Measurements from ENCODE around the gene WNT11.

Gene WNT11

GRCh38 chr11:76173663-76174062 lies 32.6 kb downstream of the WNT11 start:
- no peak for DNase-seq

GRCh38 chr11:76172583-76172982 lies 33.7 kb downstream of the WNT11 start:
- DNase-seq, result no peak

GRCh38 chr11:76170468-76170867 lies 35.8 kb downstream of the WNT11 start:
- DNase-seq, result no peak

GRCh38 chr11:76169473-76169896 lies 36.8 kb downstream of the WNT11 start:
- DNase-seq, result no peak

- peak; percentile 28 for DNase-seq
Observed at GRCh38 chr11:76167590-76167989, 38.7 kb downstream of the WNT11 start.

GRCh38 chr11:76166314-76166713 lies 40.0 kb downstream of the WNT11 start:
- no peak for DNase-seq

GRCh38 chr11:76164861-76165751 lies 41.2 kb downstream of the WNT11 start:
- DNase-seq, result no peak

- DNase-seq, result no peak
Observed at GRCh38 chr11:76164081-76164480, 42.2 kb downstream of the WNT11 start.

GRCh38 chr11:76163289-76163880 lies 42.9 kb downstream of the WNT11 start:
- no peak for DNase-seq

- no peak for DNase-seq
Observed at GRCh38 chr11:76162336-76163288, 43.7 kb downstream of the WNT11 start.

GRCh38 chr11:76161261-76161961 lies 44.9 kb downstream of the WNT11 start:
- peak; percentile 86 for DNase-seq

GRCh38 chr11:76160856-76161255 lies 45.4 kb downstream of the WNT11 start:
- DNase-seq, result no peak

- DNase-seq, result no peak
Observed at GRCh38 chr11:76159983-76160661, 46.2 kb downstream of the WNT11 start.

- DNase-seq, result no peak
Observed at GRCh38 chr11:76159303-76159937, 46.9 kb downstream of the WNT11 start.

GRCh38 chr11:76158394-76159302 lies 47.7 kb downstream of the WNT11 start:
- DNase-seq, result no peak

GRCh38 chr11:76157891-76158290 lies 48.4 kb downstream of the WNT11 start:
- DNase-seq, result no peak

GRCh38 chr11:76156971-76157427 lies 49.3 kb downstream of the WNT11 start:
- DNase-seq, result no peak

- DNase-seq, result no peak
Observed at GRCh38 chr11:76155500-76156227, 50.6 kb downstream of the WNT11 start.

- peak; percentile 35 for DNase-seq
Observed at GRCh38 chr11:76153571-76153923, 52.8 kb downstream of the WNT11 start.

All from fibroblast of skin of abdomen (primary cell).